HepG2 (cell line): ENCODE measurements around the gene SLC2A4. TPM values are rescaled to one million over a fixed set of nuclear protein-coding genes. Genes with fewer than 3 reads are reported as not detected.

Experiments
- AFF4 ChIP-seq: sonication (generic); formaldehyde crosslinking; IDR thresholded peaks from 2 replicates; pipeline ENCODE4 v1.4.0; 2020; ENCODE audit warnings: missing genetic modification reagents
- AGO1 ChIP-seq: fragments of 200-400 bp; formaldehyde crosslinking; IDR thresholded peaks from 2 replicates; pipeline ENCODE4 v1.6.1; 2017; ENCODE audit warnings: mild to moderate bottlenecking, low read depth, low read length, moderate library complexity; ENCODE audit not compliant: poor library complexity, severe bottlenecking
- BHLHE40 ChIP-seq: IDR thresholded peaks from 2 replicates; pipeline ENCODE4 v1.6.1; 2011; ENCODE audit warnings: low read length, improper control_type of control experiment
- CCAR2 ChIP-seq: fragments of 200-400 bp; formaldehyde crosslinking; optimal IDR thresholded peaks from 2 replicates; pipeline ENCODE3; 2018; ENCODE audit warnings: low read depth, mild to moderate bottlenecking, low read length, moderate library complexity
- DRAP1 ChIP-seq: IDR thresholded peaks from 2 replicates; pipeline ENCODE4 v1.6.1; 2016; ENCODE audit warnings: missing genetic modification reagents, missing compliant biosample characterization
- HNF1B ChIP-seq: sonication (generic); formaldehyde crosslinking; IDR thresholded peaks from 2 replicates; pipeline ENCODE4 v1.5.1; 2020; ENCODE audit warnings: mild to moderate bottlenecking, moderate library complexity, missing genetic modification reagents
- LBX2 ChIP-seq: sonication (generic); formaldehyde crosslinking; IDR thresholded peaks from 2 replicates; pipeline ENCODE4 v1.5.0; 2020; ENCODE audit warnings: missing genetic modification reagents, mild to moderate bottlenecking, borderline replicate concordance
- MXD1 ChIP-seq: sonication (generic); formaldehyde crosslinking; IDR thresholded peaks from 2 replicates; pipeline ENCODE4 v1.4.0; 2020; ENCODE audit warnings: mild to moderate bottlenecking, missing genetic modification reagents
- SALL1 ChIP-seq: sonication (generic); formaldehyde crosslinking; IDR thresholded peaks from 2 replicates; pipeline ENCODE4 v1.8.0; 2022; ENCODE audit warnings: mild to moderate bottlenecking, missing genetic modification reagents
- SP1 ChIP-seq, 2 experiments: fragments of 450-650 bp in 1 of 2; sonication (generic) in 1 of 2; formaldehyde crosslinking in 1 of 2; IDR thresholded peaks; 2 replicates each; pipeline versions ENCODE4 v1.4.0 to v1.6.1; 2016 to 2020; ENCODE audit warnings: missing genetic modification reagents in 1 of 2
- TBX3 ChIP-seq: fragments of 450-650 bp; IDR thresholded peaks from 2 replicates; pipeline ENCODE4 v1.6.1; 2017; ENCODE audit warnings: antibody characterized with exemption, mild to moderate bottlenecking, inconsistent platforms, borderline replicate concordance
- YEATS2 ChIP-seq: sonication (generic); formaldehyde crosslinking; IDR thresholded peaks from 2 replicates; pipeline ENCODE4 v1.4.0; 2020; ENCODE audit warnings: missing genetic modification reagents, borderline replicate concordance
- ZBTB39 ChIP-seq: sonication (generic); formaldehyde crosslinking; IDR thresholded peaks from 2 replicates; pipeline ENCODE4 v1.5.0; 2020; ENCODE audit warnings: missing genetic modification reagents
- ZNF101 ChIP-seq: sonication (generic); formaldehyde crosslinking; IDR thresholded peaks from 2 replicates; pipeline ENCODE4 v1.4.0; 2020; ENCODE audit warnings: mild to moderate bottlenecking, low read depth, missing genetic modification reagents, borderline replicate concordance
- ZNF354B ChIP-seq: sonication (generic); formaldehyde crosslinking; IDR thresholded peaks from 2 replicates; pipeline ENCODE4 v1.8.0; 2022; ENCODE audit warnings: mild to moderate bottlenecking, missing genetic modification reagents
- ZNF468 ChIP-seq: sonication (generic); formaldehyde crosslinking; IDR thresholded peaks from 2 replicates; pipeline ENCODE4 v1.8.0; 2022; ENCODE audit warnings: mild to moderate bottlenecking, moderate library complexity, missing genetic modification reagents
- ZNF703 ChIP-seq: sonication (generic); formaldehyde crosslinking; IDR thresholded peaks from 2 replicates; pipeline ENCODE4 v1.5.1; 2020; ENCODE audit warnings: missing genetic modification reagents, mild to moderate bottlenecking, moderate library complexity, borderline replicate concordance
- ZNF761 ChIP-seq: sonication (generic); formaldehyde crosslinking; conservative IDR thresholded peaks from 2 replicates; pipeline ENCODE4 v1.4.0; 2020; ENCODE audit warnings: mild to moderate bottlenecking, missing genetic modification reagents
- polyA plus RNA-seq, 8 experiments: library from polyadenylated mRNA; depleted of rRNA in 3 of 8; stranded (reverse) in 7 of 8; unstranded in 1 of 8; fragments of >200 nt; fragmentation: Illumina TruSeq in 4 of 8; extraction: Trizol in 4 of 8; gene quantifications; 2 replicates each; pipeline versions ENCODE4 v1.2.1 to v1.2.3, GENCODE V29; 2011 to 2016; ENCODE audit warnings: low read depth in 4 of 8, missing spikeins in 1 of 8, mixed read lengths in 1 of 8; ENCODE audit not compliant: insufficient read depth in 1 of 8
- total RNA-seq, 5 experiments: library from RNA; depleted of rRNA; stranded (reverse); fragments of >200 nt; fragmentation: Illumina TruSeq; extraction: Trizol; gene quantifications; 2 replicates each; pipeline ENCODE4 v1.2.3, GENCODE V29; 2016; ENCODE audit warnings: low read depth in 1 of 5

SLC2A4 gene
- total and polyA plus RNA-seq, 2 of the 13 experiments (the other 11 are each of a cell fraction or from before 2014, with no cell fraction given) = 4.9 to 5.8 TPM

- TF ChIP-seq HNF1B (CRISPR knock-in tag) (0 out of 2 replicates have a peak, but pooled peaks have one; percentile 46), TBX3 (0 out of 2 replicates have a peak, but pooled peaks have one; percentile 24), CCAR2 (no peak), ZNF761 (0 out of 2 replicates have a peak, but pooled peaks have one; percentile 9), MXD1 (CRISPR knock-in tag) (peak; percentile 74; the same call in 1 of the 2 replicates), SALL1 (CRISPR knock-in tag) (no peak), SP1 (IDR thresholded peaks at IDR 0.05) (0 out of 2 replicates have a peak, but pooled peaks have one; percentile 32), SP1 (CRISPR knock-in tag; IDR thresholded peaks at IDR 0.05) (peak; percentile 93), ZNF468 (CRISPR knock-in tag) (peak; percentile 5; the same call in 1 of the 2 replicates), DRAP1 (CRISPR knock-in tag) (peak; percentile 56), BHLHE40 (peak; percentile 8; the same call in 1 of the 2 replicates), AFF4 (CRISPR knock-in tag) (no peak), AGO1 (no peak), ZNF354B (CRISPR knock-in tag) (no peak), ZBTB39 (CRISPR knock-in tag) (no peak), LBX2 (peak; percentile 11; the same call in 1 of the 2 replicates), YEATS2 (CRISPR knock-in tag) (0 out of 2 replicates have a peak, but pooled peaks have one; percentile 6), ZNF101 (CRISPR knock-in tag) (no peak), ZNF703 (0 out of 2 replicates have a peak, but pooled peaks have one; percentile 2)
Measured at GRCh38 chr17:7281074-7281952, at the start of gene SLC2A4 (continued).
